ENCODE results near the gene CPA1. TPM values are rescaled to one million over a fixed set of nuclear protein-coding genes. Genes with fewer than 3 reads are reported as not detected.

CPA1 gene
- total RNA-seq, 1 experiment from 2014 or later: not detected

- DNase-seq (ENCODE audit: low read depth): peak; percentile 100
Measured at GRCh38 chr7:130356121-130356875, 24.0 kb upstream of the CPA1 start.

GRCh38 chr7:130356876-130357611 is 23.2 kb upstream of the CPA1 start:
- DNase-seq (ENCODE audit: low read depth): peak; percentile 98

GRCh38 chr7:130358471-130358870 is 21.8 kb upstream of the CPA1 start:
- no peak for DNase-seq (ENCODE audit: low read depth)

- DNase-seq (ENCODE audit: low read depth): no peak
Measured at GRCh38 chr7:130359276-130359857, 20.9 kb upstream of the CPA1 start.

- no peak for DNase-seq (ENCODE audit: low read depth)
Measured at GRCh38 chr7:130360518-130360917, 19.8 kb upstream of the CPA1 start.

- no peak for DNase-seq (ENCODE audit: low read depth)
Measured at GRCh38 chr7:130361681-130362080, 18.6 kb upstream of the CPA1 start.

GRCh38 chr7:130362251-130362816 is 18.0 kb upstream of the CPA1 start:
- DNase-seq (ENCODE audit: low read depth): no peak

GRCh38 chr7:130363026-130363847 is 17.1 kb upstream of the CPA1 start:
- DNase-seq (ENCODE audit: low read depth): peak; percentile 100

GRCh38 chr7:130364451-130364850 is 15.8 kb upstream of the CPA1 start:
- DNase-seq (ENCODE audit: low read depth): no peak

- DNase-seq (ENCODE audit: low read depth): peak; percentile 53
Measured at GRCh38 chr7:130365088-130365487, 15.2 kb upstream of the CPA1 start.

- peak; percentile 96 for DNase-seq (ENCODE audit: low read depth)
Measured at GRCh38 chr7:130365511-130366441, 14.5 kb upstream of the CPA1 start.

- DNase-seq (ENCODE audit: low read depth): peak; percentile 59
Measured at GRCh38 chr7:130366564-130366963, 13.7 kb upstream of the CPA1 start.

GRCh38 chr7:130367088-130367755 is 13.1 kb upstream of the CPA1 start:
- DNase-seq (ENCODE audit: low read depth): no peak

GRCh38 chr7:130367836-130368746 is 12.2 kb upstream of the CPA1 start:
- DNase-seq (ENCODE audit: low read depth): no peak

- peak; percentile 90 for DNase-seq (ENCODE audit: low read depth)
Measured at GRCh38 chr7:130369110-130369711, 11.1 kb upstream of the CPA1 start.

GRCh38 chr7:130369831-130370550 is 10.3 kb upstream of the CPA1 start:
- peak; percentile 58 for DNase-seq (ENCODE audit: low read depth)

GRCh38 chr7:130371046-130371445 is 9.2 kb upstream of the CPA1 start:
- DNase-seq (ENCODE audit: low read depth): peak; percentile 81
